Measurements from ENCODE around the gene MCEMP1. TPM values are rescaled to one million over a fixed set of nuclear protein-coding genes. Genes with fewer than 3 reads are reported as not detected.

The MCEMP1 gene
- total and polyA plus RNA-seq, 2 experiments from 2014 or later, result not detected

DNA sequence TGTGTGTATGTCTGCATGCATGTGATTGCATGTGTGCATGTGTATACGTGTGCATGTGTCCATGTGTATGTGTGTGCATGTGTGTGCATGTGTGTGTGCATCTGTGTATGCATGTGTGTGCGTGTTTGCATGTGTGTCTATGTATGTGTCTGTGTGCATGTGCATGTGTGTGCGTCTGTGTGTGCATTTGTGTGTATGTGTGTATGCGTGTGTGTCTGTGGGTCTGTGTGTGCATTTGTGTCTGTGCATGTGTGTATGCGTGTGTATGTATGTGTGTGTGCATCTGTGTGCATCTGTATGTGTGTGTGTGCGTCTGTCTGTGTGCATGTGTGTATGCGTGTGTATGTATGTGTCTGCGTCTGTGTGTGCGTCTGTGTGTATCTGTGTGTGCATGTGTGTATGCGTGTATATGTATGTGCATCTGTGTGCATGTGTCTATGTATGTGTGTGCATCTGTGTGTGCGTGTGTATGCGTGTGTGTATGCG, 37.0 kb upstream of the MCEMP1 start:
- Histone ChIP-seq H3K36me3 (ENCODE audit: insufficient read depth) (no peaks in the 10 kb centered on the region), H2AFZ (no peak overlapping the region), H4K20me1 (replicated peaks; ENCODE audit: insufficient read depth) (no peaks in the 10 kb centered on the region; the same call in 1 of the 2 replicates), H3K27me3 (ENCODE audit: insufficient read depth) (peaks cover 18% of the 10 kb centered on the region), H3K4me2 (no peak overlapping the region), H3K4me1 (ENCODE audit: insufficient read depth) (no peaks in the 10 kb centered on the region), H3K9me2 (ENCODE audit: insufficient read depth) (no peaks in the 10 kb centered on the region), H3F3A (replicated peaks; ENCODE audit: low read depth) (peaks cover 9% of the 10 kb centered on the region), H3K79me2 (replicated peaks; ENCODE audit: insufficient read depth) (no peaks in the 10 kb centered on the region), H3K27ac (ENCODE audit: low read depth) (no peak overlapping the region), H3K4me3 (no peak overlapping the region)
- DNase-seq (ENCODE audit: low spot score) (no peak), ATAC-seq (no peak)
- Mint-ChIP-seq H3K4me3 (no peak overlapping the region), H3K27me3 (ENCODE audit: insufficient read depth, low read depth, poor library complexity) (peaks cover 26% of the 10 kb centered on the region), H3K36me3 (ENCODE audit: low read depth) (no peaks in the 10 kb centered on the region), H3K9me3 (no peaks in the 10 kb centered on the region; the same call in 2 of the 3 replicates), H3K4me1 (no peaks in the 10 kb centered on the region; the same call in 2 of the 3 replicates), H3K27ac (no peak overlapping the region)
- TF ChIP-seq EZH2phosphoT487 (IDR thresholded peaks at IDR 0.05; ENCODE audit: unreplicated experiment), result no peak
- TF ChIP-seq ETS1 (IDR thresholded peaks at IDR 0.05), result no peak
- no peak for TF ChIP-seq CREB1 (CRISPR knock-in tag; IDR thresholded peaks at IDR 0.05; ENCODE audit: low read depth)
- no peak for TF ChIP-seq EZH2 (IDR thresholded peaks at IDR 0.05; ENCODE audit: low read depth, unreplicated experiment)
- no peak for TF ChIP-seq CTCF (conservative IDR thresholded peaks at IDR 0.05; ENCODE audit: low read depth in 2 of 2)
- TF ChIP-seq, protein P1, sequence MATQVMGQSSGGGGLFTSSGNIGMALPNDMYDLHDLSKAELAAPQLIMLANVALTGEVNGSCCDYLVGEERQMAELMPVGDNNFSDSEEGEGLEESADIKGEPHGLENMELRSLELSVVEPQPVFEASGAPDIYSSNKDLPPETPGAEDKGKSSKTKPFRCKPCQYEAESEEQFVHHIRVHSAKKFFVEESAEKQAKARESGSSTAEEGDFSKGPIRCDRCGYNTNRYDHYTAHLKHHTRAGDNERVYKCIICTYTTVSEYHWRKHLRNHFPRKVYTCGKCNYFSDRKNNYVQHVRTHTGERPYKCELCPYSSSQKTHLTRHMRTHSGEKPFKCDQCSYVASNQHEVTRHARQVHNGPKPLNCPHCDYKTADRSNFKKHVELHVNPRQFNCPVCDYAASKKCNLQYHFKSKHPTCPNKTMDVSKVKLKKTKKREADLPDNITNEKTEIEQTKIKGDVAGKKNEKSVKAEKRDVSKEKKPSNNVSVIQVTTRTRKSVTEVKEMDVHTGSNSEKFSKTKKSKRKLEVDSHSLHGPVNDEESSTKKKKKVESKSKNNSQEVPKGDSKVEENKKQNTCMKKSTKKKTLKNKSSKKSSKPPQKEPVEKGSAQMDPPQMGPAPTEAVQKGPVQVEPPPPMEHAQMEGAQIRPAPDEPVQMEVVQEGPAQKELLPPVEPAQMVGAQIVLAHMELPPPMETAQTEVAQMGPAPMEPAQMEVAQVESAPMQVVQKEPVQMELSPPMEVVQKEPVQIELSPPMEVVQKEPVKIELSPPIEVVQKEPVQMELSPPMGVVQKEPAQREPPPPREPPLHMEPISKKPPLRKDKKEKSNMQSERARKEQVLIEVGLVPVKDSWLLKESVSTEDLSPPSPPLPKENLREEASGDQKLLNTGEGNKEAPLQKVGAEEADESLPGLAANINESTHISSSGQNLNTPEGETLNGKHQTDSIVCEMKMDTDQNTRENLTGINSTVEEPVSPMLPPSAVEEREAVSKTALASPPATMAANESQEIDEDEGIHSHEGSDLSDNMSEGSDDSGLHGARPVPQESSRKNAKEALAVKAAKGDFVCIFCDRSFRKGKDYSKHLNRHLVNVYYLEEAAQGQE (IDR thresholded peaks at IDR 0.05; ENCODE audit: unreplicated experiment), result no peak
- TF ChIP-seq POLR2AphosphoS5 (IDR thresholded peaks at IDR 0.05; ENCODE audit: low read depth), result no peak
- TF ChIP-seq NANOG (IDR thresholded peaks at IDR 0.05; ENCODE audit: borderline replicate concordance), result no peak
- TF ChIP-seq STAT1 (IDR thresholded peaks at IDR 0.05; ENCODE audit: unreplicated experiment), result no peak

DNA sequence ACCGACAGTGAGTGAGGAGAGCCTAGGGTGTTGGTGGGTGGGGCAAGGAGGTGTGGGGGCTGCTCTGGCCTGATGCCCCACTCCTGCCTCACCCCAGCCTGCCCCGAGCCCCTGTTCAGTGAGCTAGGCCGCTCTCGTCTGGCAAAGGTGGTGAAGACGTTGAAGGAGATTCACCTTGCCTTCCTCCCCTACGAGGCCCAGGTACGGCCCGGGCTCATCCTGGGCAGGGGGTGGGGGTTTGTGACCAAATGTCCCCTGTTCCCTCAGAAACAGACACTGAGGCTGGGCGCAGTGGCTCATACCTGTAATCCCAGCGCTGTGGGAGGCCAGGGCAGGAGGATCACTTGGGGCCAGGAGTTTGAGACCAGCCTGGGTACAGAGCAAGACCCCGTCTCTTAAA, 36.1 kb upstream of the MCEMP1 start:
- H3K4me3 ChIP-seq, result no peak overlapping the region
- DNase-seq (ENCODE audit: low spot score), result no peak
- H3K27ac ChIP-seq (ENCODE audit: low read depth), result no peak overlapping the region
- H3K9me3 Mint-ChIP-seq, result no peaks in the 10 kb centered on the region; the same call in 2 of the 3 replicates
- no peaks in the 10 kb centered on the region for H3K4me1 ChIP-seq (ENCODE audit: insufficient read depth)
- H3K9me2 ChIP-seq (ENCODE audit: insufficient read depth), result no peaks in the 10 kb centered on the region
- H3K4me3 Mint-ChIP-seq, result no peak overlapping the region
- peaks cover 2% of the 10 kb centered on the region; the same call in 1 of the 3 replicates for H3K36me3 Mint-ChIP-seq (ENCODE audit: low read depth)
- peaks cover 9% of the 10 kb centered on the region for H3K27me3 ChIP-seq (ENCODE audit: insufficient read depth)
- no peak overlapping the region for H3K4me2 ChIP-seq
- no peak overlapping the region for H3K27ac Mint-ChIP-seq
- H3K27me3 Mint-ChIP-seq (ENCODE audit: insufficient read depth, low read depth, poor library complexity), result peaks cover 21% of the 10 kb centered on the region
- no peaks in the 10 kb centered on the region; the same call in 2 of the 3 replicates for H3K4me1 Mint-ChIP-seq
- H2AFZ ChIP-seq, result no peak overlapping the region
- H3F3A ChIP-seq (replicated peaks; ENCODE audit: low read depth), result peaks cover 9% of the 10 kb centered on the region
- H4K20me1 ChIP-seq (replicated peaks; ENCODE audit: insufficient read depth), result no peaks in the 10 kb centered on the region
- no peaks in the 10 kb centered on the region for H3K79me2 ChIP-seq (replicated peaks; ENCODE audit: insufficient read depth)
- no peak for ATAC-seq
- no peaks in the 10 kb centered on the region for H3K36me3 ChIP-seq (ENCODE audit: insufficient read depth)
- TF ChIP-seq, protein P1 (IDR thresholded peaks at IDR 0.05; ENCODE audit: unreplicated experiment), result no peak
- no peak for TF ChIP-seq CREB1 (CRISPR knock-in tag; IDR thresholded peaks at IDR 0.05; ENCODE audit: low read depth)
- TF ChIP-seq ETS1 (IDR thresholded peaks at IDR 0.05), result no peak

All from GM23338 (cell line).